Brain microvascular endothelial cell (primary cell): Measurements from ENCODE around the gene SYT7.

Source experiments
- DNase-seq: peaks from one replicate; pipeline ENCODE4 v3.0.0-alpha.2; 2020
- H3K27ac ChIP-seq: fragments of 250-450 bp; sonication (Bioruptor Pico); 2 replicates; pipeline ENCODE4 v1.5.1; 2020; ENCODE audit warnings: mild to moderate bottlenecking, moderate library complexity
- H3K27me3 ChIP-seq: fragments of 250-450 bp; sonication (Bioruptor Pico); replicated peaks from 2 replicates; pipeline ENCODE4 v1.5.1; 2020; ENCODE audit warnings: mild to moderate bottlenecking
- H3K36me3 ChIP-seq: fragments of 250-450 bp; sonication (Bioruptor Pico); replicated peaks from 2 replicates; pipeline ENCODE4 v1.5.1; 2020; ENCODE audit warnings: mild to moderate bottlenecking
- H3K4me3 ChIP-seq: 2 replicates; pipeline ENCODE4 v1.5.1; 2011; ENCODE audit warnings: low read depth, mild to moderate bottlenecking, control low read depth, low read length, moderate library complexity
- CTCF ChIP-seq: IDR thresholded peaks from 2 replicates; pipeline ENCODE4 v1.5.1; 2011; ENCODE audit warnings: low read depth, mild to moderate bottlenecking, moderate library complexity, low read length, control low read depth, inconsistent platforms; ENCODE audit errors: missing control alignments
- in situ Hi-C: cut with HindIII; loops from 2 replicates; pipeline ENCODE4 v1.10.0; 2017; ENCODE audit warnings: low sequenced_read_pairs, low pct_ligation_motif_present

The SYT7 gene

GRCh38 chr11:61578819-61579675, 1.8 kb downstream of the SYT7 start:
- H3K27me3 ChIP-seq, result peaks cover 36% of the 10 kb centered on the region

DNA sequence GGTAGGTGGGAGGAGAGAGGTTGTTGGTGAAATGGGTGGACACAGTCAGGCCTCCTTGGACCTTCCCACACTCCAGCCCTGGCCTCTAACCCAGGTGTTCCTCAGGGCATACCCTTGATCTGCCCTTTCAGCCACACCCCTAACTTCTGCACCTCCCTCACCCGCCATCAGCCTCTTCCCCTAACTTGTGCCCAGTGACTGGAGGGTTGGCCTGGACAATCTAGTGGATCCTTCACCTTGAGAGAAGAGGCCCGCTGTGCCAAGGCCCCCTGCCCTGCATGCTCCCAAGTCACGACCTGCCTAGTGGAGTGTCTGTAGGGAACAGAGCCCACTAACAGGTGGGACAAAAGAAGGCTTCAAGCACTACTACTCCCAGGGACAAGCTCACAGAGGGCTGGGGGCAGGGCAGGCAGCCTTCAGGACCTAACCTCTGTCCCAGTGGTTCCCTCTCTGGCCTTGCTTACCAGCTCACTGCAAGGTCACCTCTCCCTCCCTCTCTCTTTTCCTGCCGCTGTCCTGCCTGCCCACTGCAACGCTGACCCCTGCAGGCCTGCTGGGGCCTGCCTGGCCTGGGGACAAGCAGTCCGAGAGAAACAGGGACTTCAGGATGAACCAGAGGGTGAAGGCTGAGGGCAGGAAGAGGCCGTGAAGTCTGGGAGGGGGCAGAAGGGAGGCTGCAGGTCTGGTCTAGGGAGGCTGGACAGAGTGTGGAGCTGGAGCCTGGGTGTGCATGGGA, 3.3 kb downstream of the SYT7 start:
- no peak for DNase-seq
- Histone ChIP-seq H3K27ac (no peak overlapping the region), H3K27me3 (peaks cover 33% of the 10 kb centered on the region), H3K36me3 (no peaks in the 10 kb centered on the region), H3K4me3 (no peak overlapping the region)
- in situ Hi-C loops, result loop anchor here (10.0 kb wide), 1 partner anchor 67 kb away; no protein-coding TSS in a partner anchor
- TF ChIP-seq CTCF, result peak; percentile 57

More at GRCh38 chr11:61578819-61579675, 1.8 kb downstream of the SYT7 start:
- H3K27ac ChIP-seq, result no peak overlapping the region
- H3K36me3 ChIP-seq, result no peaks in the 10 kb centered on the region
- in situ Hi-C loops, result loop anchor here (10.0 kb wide), 1 partner anchor 66 kb away; no protein-coding TSS in a partner anchor
- peak; percentile 12 for TF ChIP-seq CTCF
- no peak for DNase-seq
- H3K4me3 ChIP-seq, result no peak overlapping the region

DNA sequence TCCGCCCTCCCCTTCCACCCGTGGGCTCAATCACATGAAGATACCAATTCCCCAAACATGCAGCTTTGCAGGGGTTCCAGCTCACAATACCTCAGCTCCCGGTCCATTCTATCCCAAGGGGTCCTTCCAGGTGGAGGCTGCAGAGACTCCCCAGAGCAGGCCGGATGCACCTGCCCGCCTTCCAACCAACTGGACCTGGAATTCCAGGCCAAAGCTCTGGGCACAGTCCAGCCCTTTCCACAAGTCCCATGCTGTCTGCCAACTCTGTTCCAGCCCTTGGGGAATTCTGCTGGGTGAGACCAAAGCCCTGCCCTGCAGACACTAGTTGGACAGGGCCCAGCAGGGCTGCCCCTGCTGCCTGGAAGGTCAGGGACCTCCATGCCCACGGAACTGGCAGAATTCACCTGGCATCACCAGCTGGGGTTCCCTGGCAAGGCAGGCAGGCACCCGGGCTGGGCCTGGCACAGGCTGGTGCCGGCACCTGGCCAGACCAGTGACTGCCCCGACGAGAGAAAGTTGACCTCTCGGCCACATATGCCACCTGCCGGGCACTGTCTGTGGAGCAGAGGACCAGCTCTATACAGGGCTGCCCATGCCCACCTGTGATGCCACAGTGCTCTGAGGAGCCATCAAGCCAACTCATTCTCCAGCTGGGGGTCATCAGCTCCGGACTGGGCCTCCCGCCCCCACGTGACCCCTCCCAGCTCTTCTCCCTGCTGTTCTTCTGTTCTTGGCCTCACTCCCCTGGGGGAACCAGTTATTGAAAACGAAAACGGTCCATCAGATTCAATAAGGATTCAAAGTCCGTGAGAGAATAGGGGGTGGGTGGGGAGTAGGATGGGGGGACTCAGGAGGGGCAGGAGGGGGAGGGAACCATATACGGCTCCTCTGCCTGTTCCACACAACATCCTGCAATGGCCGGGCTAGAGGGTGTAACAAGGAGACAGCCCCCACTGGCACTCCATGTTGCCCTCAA, 4.7 kb downstream of the SYT7 start:
- TF ChIP-seq CTCF, result no peak
- no peaks in the 10 kb centered on the region for H3K36me3 ChIP-seq
- peaks cover 33% of the 10 kb centered on the region for H3K27me3 ChIP-seq
- in situ Hi-C loops, result loop anchor here (10.0 kb wide), 1 partner anchor 69 kb away; no protein-coding TSS in a partner anchor
- DNase-seq, result no peak
- no peak overlapping the region for H3K4me3 ChIP-seq
- H3K27ac ChIP-seq, result no peak overlapping the region

- Histone ChIP-seq H3K4me3 (no peak overlapping the region), H3K27me3 (peaks cover 32% of the 10 kb centered on the region), H3K27ac (no peak overlapping the region), H3K36me3 (no peaks in the 10 kb centered on the region)
- no peak for DNase-seq
- TF ChIP-seq CTCF, result no peak
- in situ Hi-C loops, result loop anchor here (10.0 kb wide), 1 partner anchor 70 kb away; no protein-coding TSS in a partner anchor
These were observed 6.3 kb downstream of the SYT7 start for GRCh38 chr11:61574611-61575010.

DNA sequence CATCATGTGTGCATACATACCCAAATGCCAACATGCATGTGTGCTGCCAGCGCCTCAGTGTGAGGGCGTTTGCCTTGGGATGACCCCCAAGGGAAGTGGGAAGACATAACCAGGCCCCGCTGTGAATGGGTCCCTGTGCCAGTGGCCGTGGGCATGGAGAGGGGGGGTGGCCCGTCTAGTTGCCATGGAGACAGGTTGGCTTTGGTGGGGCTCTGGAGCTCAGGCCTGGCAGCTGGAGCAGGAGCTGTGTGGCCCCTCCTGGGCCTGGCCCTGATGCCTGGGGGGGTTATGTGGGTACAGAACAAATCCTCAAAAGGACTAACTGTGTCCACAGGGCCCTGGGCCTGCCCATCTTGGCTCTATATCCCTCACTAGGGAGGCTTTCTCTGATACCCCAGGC, 8.0 kb downstream of the SYT7 start:
- TF ChIP-seq CTCF, result no peak
- in situ Hi-C loops, result loop anchor here (10.0 kb wide), 1 partner anchor 72 kb away; no protein-coding TSS in a partner anchor
- Histone ChIP-seq H3K27ac (no peak overlapping the region), H3K27me3 (peaks cover 23% of the 10 kb centered on the region), H3K4me3 (no peak overlapping the region), H3K36me3 (no peaks in the 10 kb centered on the region)
- DNase-seq, result no peak
